ENCODE data around the gene DTWD1. TPM values are rescaled to one million over a fixed set of nuclear protein-coding genes. Genes with fewer than 3 reads are reported as not detected.
"Not testable (repeated sequence)": the region's sequence is repeated elsewhere in the genome, so short reads cannot be mapped to it uniquely, and the experiment has no call there.

Gene DTWD1
- total and polyA plus RNA-seq, 2 of the 4 experiments (the other 2 are of a cell fraction): 19.9 to 20.1 TPM

DNA sequence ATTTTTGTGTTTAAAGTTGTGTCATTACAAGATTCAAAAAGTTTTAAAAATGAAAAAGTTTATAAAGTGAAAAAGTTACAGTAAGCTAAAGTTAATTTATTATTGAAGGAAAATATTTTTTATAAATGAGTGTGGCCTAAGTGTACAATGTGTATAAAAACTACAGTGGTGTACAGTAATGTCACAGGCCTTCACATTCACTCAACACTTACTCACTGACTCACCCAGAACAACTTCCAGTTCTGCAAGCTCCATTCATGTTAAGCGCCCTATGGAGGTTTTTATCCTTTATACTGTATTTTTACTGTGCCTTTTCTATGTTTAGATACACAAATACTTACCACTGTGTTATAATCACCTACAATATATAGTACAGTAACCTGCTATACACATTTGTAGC is 76.3 kb downstream of the DTWD1 start:
- ChIA-PET CTCF (no interaction called here), POLR2A (ENCODE audit: unreplicated experiment) (no interaction called here)
- Histone ChIP-seq H3K27ac (ENCODE audit: insufficient read depth, low read length) (no peak overlapping the region), H3K4ac (ENCODE audit: low read depth, low read length) (no peak overlapping the region), H2AK5ac (ENCODE audit: low read depth, low read length) (no peak overlapping the region), H4K91ac (ENCODE audit: insufficient read depth, low read depth, low read length) (no peak overlapping the region), H3K4me2 (ENCODE audit: low read depth, low read length) (no peak overlapping the region), H3K9me3 (ENCODE audit: control insufficient read depth, insufficient read depth, low read length) (no peaks in the 10 kb centered on the region), H3K56ac (ENCODE audit: extremely low read depth, insufficient read depth, low read length) (no peak overlapping the region), H3K14ac (replicated peaks; ENCODE audit: low read depth, low read length) (no peak overlapping the region), H2BK15ac (ENCODE audit: low read depth, low read length) (no peak overlapping the region; the same call in 2 of the 3 replicates), H2AFZ (replicated peaks; ENCODE audit: low read length, poor library complexity) (no peak overlapping the region), H3K4me3 (ENCODE audit: insufficient read depth, low read depth, low read length) (no peak overlapping the region), H2AK9ac (replicated peaks; ENCODE audit: low read depth, low read length, poor library complexity) (no peak overlapping the region), H2BK20ac (ENCODE audit: low read depth, low read length) (no peak overlapping the region), H2BK5ac (ENCODE audit: low read depth, low read length, poor library complexity, severe bottlenecking) (peak overlapping the region; percentile 95), H3K36me3 (ENCODE audit: control insufficient read depth, insufficient read depth, low read length) (no peaks in the 10 kb centered on the region), H3K27me3 (ENCODE audit: control insufficient read depth, insufficient read depth, low read length) (no peaks in the 10 kb centered on the region), H3K23ac (ENCODE audit: low read depth, low read length) (no peak overlapping the region), H4K8ac (ENCODE audit: low read depth in 2 of 2, low read length in 2 of 2) (no peak overlapping the region), H3K9ac (ENCODE audit: low read depth, low read length) (no peak overlapping the region), H3K18ac (ENCODE audit: low read depth, low read length) (no peak overlapping the region), H4K20me1 (ENCODE audit: insufficient read depth, low read length) (no peaks in the 10 kb centered on the region), H3K4me1 (ENCODE audit: control insufficient read depth, insufficient read depth, low read length) (peaks cover 5% of the 10 kb centered on the region), H2BK120ac (ENCODE audit: low read depth, low read length) (no peak overlapping the region), H3K9me1 (ENCODE audit: insufficient read depth, low read length) (no peaks in the 10 kb centered on the region), H3K79me1 (ENCODE audit: low read depth in 1 of 2, low read length in 2 of 2) (no peaks in the 10 kb centered on the region), H4K5ac (ENCODE audit: low read depth, low read length) (no peak overlapping the region)
- BruUV-seq (replicated peaks): no TSS peak
- ATAC-seq (ENCODE audit: low read depth) (peak; percentile 84), DNase-seq (peak; percentile 79)
- no CpG with 5 or more reads among the region's 1 CpG for WGBS, 2 experiments (ENCODE audit: extremely low coverage in 2 of 2, insufficient read length in 1 of 2)
- no peak for TF ChIP-seq CEBPB (IDR thresholded peaks at IDR 0.05; ENCODE audit: low read depth, low read length)
- TF ChIP-seq FOS (IDR thresholded peaks at IDR 0.05; ENCODE audit: low read depth, low read length): peak; percentile 19; the same call in 1 of the 2 replicates
- in situ Hi-C loops (cut with MboI; ENCODE audit: low sequenced_read_pairs): no loop called here
- dilution Hi-C loops (cut with HindIII; ENCODE audit: low sequenced_read_pairs, unreplicated experiment): no loop called here
- intact Hi-C loops (cut with micrococcal nuclease): loop anchor here (5.0 kb wide), 1 partner anchor 135 kb away; no protein-coding TSS in a partner anchor

DNA sequence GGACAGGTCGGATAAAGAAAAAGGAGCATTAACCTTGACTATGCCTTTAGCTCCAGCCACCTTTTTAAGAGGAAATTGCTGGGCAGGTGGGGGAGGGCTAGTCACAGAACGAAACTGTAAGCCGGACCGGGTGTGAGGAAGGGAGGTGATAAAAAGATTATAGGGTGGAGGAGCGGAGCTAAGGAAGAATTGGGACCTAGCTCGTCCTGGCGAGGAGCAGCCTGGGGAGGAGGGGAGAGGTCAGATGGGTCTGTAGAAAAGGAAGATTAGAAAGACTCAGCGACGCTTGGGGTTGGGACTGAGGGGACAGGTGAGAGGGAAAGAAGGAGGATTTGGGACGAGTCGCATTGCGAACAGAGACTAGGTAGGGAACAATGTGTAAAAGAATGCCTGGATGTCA is 82.1 kb downstream of the DTWD1 start:
- H2AK5ac ChIP-seq (ENCODE audit: low read depth, low read length); H3K27ac ChIP-seq (ENCODE audit: insufficient read depth, low read length); in situ Hi-C loops (cut with MboI; ENCODE audit: low sequenced_read_pairs); H3K23ac ChIP-seq (ENCODE audit: low read depth, low read length); H4K5ac ChIP-seq (ENCODE audit: low read depth, low read length); H3K4ac ChIP-seq (ENCODE audit: low read depth, low read length); H2BK20ac ChIP-seq (ENCODE audit: low read depth, low read length); DNase-seq; H3K14ac ChIP-seq (replicated peaks; ENCODE audit: low read depth, low read length); H2AFZ ChIP-seq (replicated peaks; ENCODE audit: low read length, poor library complexity); H2BK15ac ChIP-seq (ENCODE audit: low read depth, low read length); H3K79me1 ChIP-seq (ENCODE audit: low read depth in 1 of 2, low read length in 2 of 2); H4K91ac ChIP-seq (ENCODE audit: insufficient read depth, low read depth, low read length); H3K27me3 ChIP-seq (ENCODE audit: control insufficient read depth, insufficient read depth, low read length); H3K36me3 ChIP-seq (ENCODE audit: control insufficient read depth, insufficient read depth, low read length); H2BK120ac ChIP-seq (ENCODE audit: low read depth, low read length); H3K4me2 ChIP-seq (ENCODE audit: low read depth, low read length); ATAC-seq (ENCODE audit: low read depth); BruUV-seq (replicated peaks); H3K4me3 ChIP-seq (ENCODE audit: insufficient read depth, low read depth, low read length); H3K18ac ChIP-seq (ENCODE audit: low read depth, low read length); H3K56ac ChIP-seq (ENCODE audit: extremely low read depth, insufficient read depth, low read length); H2BK5ac ChIP-seq (ENCODE audit: low read depth, low read length, poor library complexity, severe bottlenecking); CTCF ChIA-PET; intact Hi-C loops (cut with micrococcal nuclease); H4K8ac ChIP-seq (ENCODE audit: low read depth in 2 of 2, low read length in 2 of 2); H2AK9ac ChIP-seq (replicated peaks; ENCODE audit: low read depth, low read length, poor library complexity); H3K9me1 ChIP-seq (ENCODE audit: insufficient read depth, low read length); H3K9ac ChIP-seq (ENCODE audit: low read depth, low read length); POLR2A ChIA-PET (ENCODE audit: unreplicated experiment); H3K9me3 ChIP-seq (ENCODE audit: control insufficient read depth, insufficient read depth, low read length); dilution Hi-C loops (cut with HindIII; ENCODE audit: low sequenced_read_pairs, unreplicated experiment); H3K4me1 ChIP-seq (ENCODE audit: control insufficient read depth, insufficient read depth, low read length); H4K20me1 ChIP-seq (ENCODE audit: insufficient read depth, low read length): not testable (repeated sequence)
- WGBS, 2 experiments (ENCODE audit: extremely low coverage in 2 of 2, insufficient read length in 1 of 2): 73% methylated on average over 7 of the region's 12 CpGs; no CpG with 5 or more reads in 1 of the 2 experiments
